ENCODE measurements around the gene KIFAP3.

DNA sequence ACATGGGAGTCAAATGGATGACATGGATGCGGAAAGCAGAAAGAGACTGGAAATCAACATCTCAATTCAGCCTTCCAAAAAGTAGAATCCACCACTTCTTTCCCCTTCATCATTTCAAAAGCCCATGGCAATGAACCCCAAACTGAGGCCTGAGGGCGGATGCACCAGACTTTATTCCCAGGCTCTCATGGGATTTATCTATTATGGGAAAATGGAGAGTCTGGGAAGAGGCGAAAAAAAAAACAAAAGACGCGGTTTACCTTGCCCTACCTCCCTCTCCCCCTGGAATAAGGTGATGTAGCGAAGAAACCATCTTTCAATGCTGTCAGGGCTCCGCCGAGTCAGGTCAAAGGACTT, 624 bp downstream of the KIFAP3 start:
- TF ChIP-seq, protein P1, sequence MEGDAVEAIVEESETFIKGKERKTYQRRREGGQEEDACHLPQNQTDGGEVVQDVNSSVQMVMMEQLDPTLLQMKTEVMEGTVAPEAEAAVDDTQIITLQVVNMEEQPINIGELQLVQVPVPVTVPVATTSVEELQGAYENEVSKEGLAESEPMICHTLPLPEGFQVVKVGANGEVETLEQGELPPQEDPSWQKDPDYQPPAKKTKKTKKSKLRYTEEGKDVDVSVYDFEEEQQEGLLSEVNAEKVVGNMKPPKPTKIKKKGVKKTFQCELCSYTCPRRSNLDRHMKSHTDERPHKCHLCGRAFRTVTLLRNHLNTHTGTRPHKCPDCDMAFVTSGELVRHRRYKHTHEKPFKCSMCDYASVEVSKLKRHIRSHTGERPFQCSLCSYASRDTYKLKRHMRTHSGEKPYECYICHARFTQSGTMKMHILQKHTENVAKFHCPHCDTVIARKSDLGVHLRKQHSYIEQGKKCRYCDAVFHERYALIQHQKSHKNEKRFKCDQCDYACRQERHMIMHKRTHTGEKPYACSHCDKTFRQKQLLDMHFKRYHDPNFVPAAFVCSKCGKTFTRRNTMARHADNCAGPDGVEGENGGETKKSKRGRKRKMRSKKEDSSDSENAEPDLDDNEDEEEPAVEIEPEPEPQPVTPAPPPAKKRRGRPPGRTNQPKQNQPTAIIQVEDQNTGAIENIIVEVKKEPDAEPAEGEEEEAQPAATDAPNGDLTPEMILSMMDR (conservative IDR thresholded peaks at IDR 0.05): no peak
- TF ChIP-seq ZFX (IDR thresholded peaks at IDR 0.05): no peak

Measured in C4-2B (cell line).